GM12873 (cell line): Measurements from ENCODE around the gene NSD2.

Experiments used
- TF ChIP-seq, protein P1 (sequence below): IDR thresholded peaks from 2 replicates; pipeline ENCODE4 v1.5.1; 2012; ENCODE audit warnings: low read depth, mild to moderate bottlenecking, moderate library complexity, low read length, control low read depth; ENCODE audit not compliant: insufficient read depth; ENCODE audit errors: missing control alignments

NSD2 gene

DNA sequence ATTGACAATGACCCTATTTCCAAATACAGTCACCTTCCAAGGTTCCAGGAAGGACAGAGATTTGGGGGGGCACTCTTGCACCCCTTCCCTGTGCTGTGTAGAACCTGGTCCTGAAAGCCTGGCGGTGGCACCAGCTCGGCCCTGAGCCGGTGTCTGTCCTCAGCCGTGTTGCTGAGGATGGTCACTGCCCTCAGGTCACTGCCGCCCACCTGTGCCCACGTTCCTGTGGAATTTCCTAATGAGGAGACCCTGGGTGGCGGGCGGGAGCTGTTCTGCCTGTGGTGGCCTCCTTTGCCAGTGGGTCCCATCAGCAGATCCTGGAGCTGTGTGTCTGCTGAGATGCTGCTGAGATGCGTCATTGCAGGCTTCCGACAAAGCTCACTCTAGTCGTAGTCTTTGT lies 104.7 kb downstream of the NSD2 start:
- TF ChIP-seq, protein P1, sequence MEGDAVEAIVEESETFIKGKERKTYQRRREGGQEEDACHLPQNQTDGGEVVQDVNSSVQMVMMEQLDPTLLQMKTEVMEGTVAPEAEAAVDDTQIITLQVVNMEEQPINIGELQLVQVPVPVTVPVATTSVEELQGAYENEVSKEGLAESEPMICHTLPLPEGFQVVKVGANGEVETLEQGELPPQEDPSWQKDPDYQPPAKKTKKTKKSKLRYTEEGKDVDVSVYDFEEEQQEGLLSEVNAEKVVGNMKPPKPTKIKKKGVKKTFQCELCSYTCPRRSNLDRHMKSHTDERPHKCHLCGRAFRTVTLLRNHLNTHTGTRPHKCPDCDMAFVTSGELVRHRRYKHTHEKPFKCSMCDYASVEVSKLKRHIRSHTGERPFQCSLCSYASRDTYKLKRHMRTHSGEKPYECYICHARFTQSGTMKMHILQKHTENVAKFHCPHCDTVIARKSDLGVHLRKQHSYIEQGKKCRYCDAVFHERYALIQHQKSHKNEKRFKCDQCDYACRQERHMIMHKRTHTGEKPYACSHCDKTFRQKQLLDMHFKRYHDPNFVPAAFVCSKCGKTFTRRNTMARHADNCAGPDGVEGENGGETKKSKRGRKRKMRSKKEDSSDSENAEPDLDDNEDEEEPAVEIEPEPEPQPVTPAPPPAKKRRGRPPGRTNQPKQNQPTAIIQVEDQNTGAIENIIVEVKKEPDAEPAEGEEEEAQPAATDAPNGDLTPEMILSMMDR = no peak

DNA sequence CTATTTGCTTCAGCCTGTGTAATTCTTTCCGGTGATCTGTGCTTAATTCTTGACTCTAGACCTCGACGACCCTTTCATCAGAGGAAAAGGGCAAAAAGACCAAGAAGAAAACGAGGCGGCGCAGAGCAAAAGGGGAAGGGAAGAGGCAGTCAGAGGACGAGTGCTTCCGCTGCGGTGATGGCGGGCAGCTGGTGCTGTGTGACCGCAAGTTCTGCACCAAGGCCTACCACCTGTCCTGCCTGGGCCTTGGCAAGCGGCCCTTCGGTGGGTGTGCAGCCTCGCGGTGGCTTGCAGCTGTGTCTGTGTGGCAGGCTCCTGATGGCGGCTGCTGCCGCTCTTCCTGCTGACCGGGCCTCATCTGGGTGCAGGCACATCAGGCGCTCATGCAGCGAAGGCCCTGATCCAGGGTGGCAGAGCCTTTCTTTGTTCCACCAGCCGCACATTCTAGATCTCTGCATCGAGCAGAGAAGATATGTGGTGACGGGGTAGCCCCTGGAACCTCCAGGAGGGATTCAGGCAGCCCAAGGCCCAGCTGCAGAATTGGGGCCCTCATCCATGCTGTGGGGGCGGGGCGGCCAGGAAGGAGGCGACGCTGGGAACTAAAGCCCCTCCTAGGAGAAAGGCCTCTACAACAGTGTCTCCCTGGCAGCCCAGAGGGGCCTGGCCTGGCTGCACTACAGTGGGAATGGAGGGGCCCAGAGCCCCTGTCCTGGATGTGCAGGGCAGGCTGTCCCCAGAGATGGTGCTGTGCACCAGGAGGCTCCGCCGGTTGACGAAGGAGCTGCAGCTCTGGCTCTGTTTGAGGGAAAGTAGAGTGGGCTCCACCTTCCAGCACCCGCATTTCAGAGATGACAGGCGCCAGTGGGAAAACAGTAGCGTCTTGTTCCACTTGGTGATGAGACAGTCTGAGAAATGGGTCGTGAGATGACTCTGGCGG lies 105.5 kb downstream of the NSD2 start:
- TF ChIP-seq, protein P1 = no peak

DNA sequence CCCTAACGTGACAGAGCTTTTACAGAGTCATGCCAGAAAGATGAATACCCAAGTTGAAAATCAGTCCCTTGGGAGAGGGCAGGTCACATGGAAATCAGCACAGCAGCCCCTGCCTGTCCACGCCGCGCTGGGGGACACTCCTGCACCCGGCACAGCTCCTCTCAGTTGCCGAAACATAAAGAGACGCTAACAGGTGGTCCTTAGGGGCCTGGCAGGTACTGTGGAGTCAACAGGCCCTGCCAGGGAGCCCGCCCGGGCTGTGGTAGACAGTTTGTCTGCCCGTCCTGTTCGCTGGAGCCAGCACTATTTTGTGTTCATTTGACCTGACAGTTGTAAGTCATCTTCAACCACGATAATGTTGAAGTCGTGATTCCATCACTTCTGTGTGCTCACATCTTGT lies 107.0 kb downstream of the NSD2 start:
- TF ChIP-seq, protein P1 = no peak

DNA sequence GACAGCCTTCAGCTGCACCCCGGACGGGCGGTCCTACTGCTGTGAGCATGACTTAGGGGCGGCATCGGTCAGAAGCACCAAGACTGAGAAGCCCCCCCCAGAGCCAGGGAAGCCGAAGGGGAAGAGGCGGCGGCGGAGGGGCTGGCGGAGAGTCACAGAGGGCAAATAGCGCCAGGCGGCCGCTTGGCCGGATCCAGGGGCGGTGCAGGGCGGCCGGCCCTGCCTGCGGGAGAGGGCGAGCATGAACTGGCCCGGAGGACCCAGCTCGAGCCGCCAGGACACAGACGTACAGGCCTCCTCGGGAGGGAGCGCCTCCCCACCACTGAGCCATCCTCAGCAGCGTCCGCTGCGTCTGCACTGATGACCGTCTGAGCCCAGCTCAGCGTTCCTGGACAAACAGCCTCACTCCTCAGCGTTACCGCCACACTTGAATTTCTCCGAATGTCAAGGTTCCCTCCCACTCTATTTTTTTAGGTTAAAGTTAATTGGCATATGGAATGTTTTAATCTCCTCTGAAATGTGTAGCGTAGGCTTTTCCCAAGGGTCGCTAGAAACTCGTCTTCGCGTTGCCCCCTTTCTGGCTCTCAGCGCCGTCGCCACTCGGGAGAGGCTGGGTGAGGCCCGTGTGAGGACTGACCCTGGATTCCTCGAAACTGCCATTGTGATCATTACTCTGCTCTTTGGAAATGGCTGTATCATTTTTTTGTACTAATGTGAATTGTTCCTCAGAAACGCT lies 107.7 kb downstream of the NSD2 start:
- TF ChIP-seq, protein P1 = no peak

DNA sequence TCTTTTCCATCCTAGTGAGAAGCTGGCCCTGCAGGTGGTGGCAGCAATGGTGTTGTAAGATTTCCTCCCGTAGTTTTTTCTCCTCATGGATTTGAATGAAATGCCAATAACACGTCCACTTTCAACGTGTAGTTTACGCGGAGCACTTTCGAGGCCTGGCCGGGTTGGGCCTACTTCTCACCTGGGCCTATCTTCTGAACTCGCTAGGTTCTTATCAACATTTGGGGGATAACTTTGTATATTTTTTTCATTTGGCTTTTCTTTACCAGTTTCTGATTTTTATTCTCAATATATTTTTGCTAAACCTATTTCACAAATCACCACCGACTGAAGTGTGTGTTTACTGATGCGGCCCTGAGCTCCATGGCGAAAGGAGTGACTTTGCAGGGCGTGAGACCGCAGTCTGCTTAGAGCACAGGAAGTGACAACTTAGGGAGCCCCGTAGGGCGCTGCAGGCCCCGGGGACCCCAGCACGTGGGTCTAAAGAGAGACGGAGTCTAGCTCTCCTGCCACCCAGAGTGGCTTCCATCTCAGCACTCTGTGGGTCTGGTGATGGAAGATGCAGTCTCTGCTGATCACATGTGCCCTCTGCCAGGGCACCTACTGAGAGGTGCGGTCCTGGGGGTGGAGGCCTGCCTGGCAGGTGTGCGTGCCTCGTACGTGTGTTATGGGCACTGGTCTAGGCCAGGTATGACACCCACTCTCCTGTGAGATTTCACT lies 108.4 kb downstream of the NSD2 start:
- TF ChIP-seq, protein P1 = no peak

DNA sequence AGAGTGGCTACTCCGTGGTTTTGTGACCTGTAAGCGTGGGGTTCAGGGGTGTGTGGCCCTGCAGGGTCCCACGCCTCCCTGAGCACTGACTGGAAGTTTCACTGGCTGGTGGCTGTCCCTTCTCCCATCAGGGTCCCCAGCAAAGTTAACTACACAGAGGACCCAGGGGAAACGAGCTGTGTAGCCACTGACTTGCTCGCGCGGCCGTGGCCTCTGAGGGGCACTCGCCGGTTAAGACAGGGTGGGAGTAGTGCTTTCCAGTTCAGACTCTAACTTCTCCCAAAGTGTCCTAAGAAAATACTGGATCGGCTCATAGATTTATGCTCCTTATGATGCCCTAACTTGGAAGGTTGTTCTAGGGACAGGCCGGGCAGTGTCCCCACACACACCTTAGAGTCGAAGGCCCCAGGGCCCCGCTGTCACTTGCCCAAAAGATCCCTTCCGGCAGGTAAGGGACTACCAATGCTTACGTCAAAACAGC lies 109.4 kb downstream of the NSD2 start:
- TF ChIP-seq, protein P1 = no peak
